ENCODE measurements around the gene MARCKS.
"Not testable (repeated sequence)": the region's sequence is repeated elsewhere in the genome, so short reads cannot be mapped to it uniquely, and the experiment has no call there.

Gene MARCKS

GRCh38 chr6:113908801-113909200 lies 51.7 kb downstream of the MARCKS start:
- H3K4me3 ChIP-seq (replicated peaks in 1 of 2; ENCODE audit: low read depth in 2 of 2, low read length in 2 of 2), result no peak overlapping the region
- DNase-seq (ENCODE audit: low read depth in 2 of 2), result peak in 1 of 2 donors; percentile 12
- no peak for TF ChIP-seq CTCF (IDR thresholded peaks at IDR 0.05; ENCODE audit: low read depth, low read length)

- H3K4me3 ChIP-seq (replicated peaks in 1 of 2; ENCODE audit: low read depth in 2 of 2, low read length in 2 of 2), result no peak overlapping the region
- peak; percentile 77 to 86 for DNase-seq (ENCODE audit: low read depth in 2 of 2)
- TF ChIP-seq CTCF (IDR thresholded peaks at IDR 0.05; ENCODE audit: low read depth, low read length), result peak; percentile 46
Measured at GRCh38 chr6:113909224-113909856, 52.2 kb downstream of the MARCKS start.

GRCh38 chr6:113910285-113910684 lies 53.1 kb downstream of the MARCKS start:
- DNase-seq (ENCODE audit: low read depth in 2 of 2); H3K4me3 ChIP-seq (replicated peaks in 1 of 2; ENCODE audit: low read depth in 2 of 2, low read length in 2 of 2): not testable (repeated sequence)
